ENCODE measurements around the gene PTPRE. TPM values are rescaled to one million over a fixed set of nuclear protein-coding genes. Genes with fewer than 3 reads are reported as not detected.
"Not testable (repeated sequence)": the region's sequence is repeated elsewhere in the genome, so short reads cannot be mapped to it uniquely, and the experiment has no call there.

PTPRE gene
- total and polyA plus RNA-seq, 4 donors = 1.5 to 12.5 (median 3.7) TPM

DNA sequence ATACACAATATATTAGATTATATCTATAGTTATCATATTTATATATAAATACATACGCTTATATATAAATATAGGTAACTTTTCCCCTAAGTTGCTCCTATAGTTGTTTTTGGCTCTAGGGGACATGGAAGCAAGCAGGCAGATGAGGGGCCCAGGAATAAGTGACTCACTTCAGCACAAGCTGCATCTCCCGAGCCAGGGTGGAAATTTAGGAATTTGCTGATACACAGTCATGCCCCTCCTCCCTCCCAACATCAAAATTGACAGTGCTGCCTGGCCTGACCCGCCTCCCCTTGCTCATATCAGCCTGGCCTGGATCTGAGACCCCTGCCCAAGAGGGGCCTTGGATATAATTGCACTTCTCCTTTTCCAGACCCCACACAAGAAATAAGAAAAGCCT lies 185.6 kb downstream of the PTPRE start:
- H3K4me3 ChIP-seq (ENCODE audit: low read depth in 1 of 3, low read length in 3 of 3) = no peak overlapping the region
- WGBS = 96% methylated on average over 3 of the region's 3 CpGs
- H3K4me1 ChIP-seq (ENCODE audit: control insufficient read depth in 4 of 4, insufficient read depth in 4 of 4, low read length in 3 of 4) = no peaks in the 10 kb centered on the region
- TF ChIP-seq YY1 (IDR thresholded peaks at IDR 0.05) (no peak), FOXA1 (IDR thresholded peaks at IDR 0.05) (no peak), ATF3 (IDR thresholded peaks at IDR 0.05) (no peak), RXRA (IDR thresholded peaks at IDR 0.05) (no peak), TAF1 (conservative IDR thresholded peaks at IDR 0.05) (no peak), MAX (IDR thresholded peaks at IDR 0.05) (no peak), EGR1 (IDR thresholded peaks at IDR 0.05; ENCODE audit: low read depth in 2 of 2) (no peak), GABPA (IDR thresholded peaks at IDR 0.05 in 1 of 2, conservative IDR thresholded peaks at IDR 0.05 in 1 of 2) (no peak), SP1 (IDR thresholded peaks at IDR 0.05) (no peak), JUND (IDR thresholded peaks at IDR 0.05) (no peak), FOXA2 (IDR thresholded peaks at IDR 0.05) (no peak), HNF4G (IDR thresholded peaks at IDR 0.05) (no peak), HNF4A (conservative IDR thresholded peaks at IDR 0.05) (no peak), RAD21 (IDR thresholded peaks at IDR 0.05) (no peak)
- TF ChIP-seq, protein P1, sequence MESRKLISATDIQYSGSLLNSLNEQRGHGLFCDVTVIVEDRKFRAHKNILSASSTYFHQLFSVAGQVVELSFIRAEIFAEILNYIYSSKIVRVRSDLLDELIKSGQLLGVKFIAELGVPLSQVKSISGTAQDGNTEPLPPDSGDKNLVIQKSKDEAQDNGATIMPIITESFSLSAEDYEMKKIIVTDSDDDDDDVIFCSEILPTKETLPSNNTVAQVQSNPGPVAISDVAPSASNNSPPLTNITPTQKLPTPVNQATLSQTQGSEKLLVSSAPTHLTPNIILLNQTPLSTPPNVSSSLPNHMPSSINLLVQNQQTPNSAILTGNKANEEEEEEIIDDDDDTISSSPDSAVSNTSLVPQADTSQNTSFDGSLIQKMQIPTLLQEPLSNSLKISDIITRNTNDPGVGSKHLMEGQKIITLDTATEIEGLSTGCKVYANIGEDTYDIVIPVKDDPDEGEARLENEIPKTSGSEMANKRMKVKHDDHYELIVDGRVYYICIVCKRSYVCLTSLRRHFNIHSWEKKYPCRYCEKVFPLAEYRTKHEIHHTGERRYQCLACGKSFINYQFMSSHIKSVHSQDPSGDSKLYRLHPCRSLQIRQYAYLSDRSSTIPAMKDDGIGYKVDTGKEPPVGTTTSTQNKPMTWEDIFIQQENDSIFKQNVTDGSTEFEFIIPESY (IDR thresholded peaks at IDR 0.05) = no peak
- TF ChIP-seq, protein P2, sequence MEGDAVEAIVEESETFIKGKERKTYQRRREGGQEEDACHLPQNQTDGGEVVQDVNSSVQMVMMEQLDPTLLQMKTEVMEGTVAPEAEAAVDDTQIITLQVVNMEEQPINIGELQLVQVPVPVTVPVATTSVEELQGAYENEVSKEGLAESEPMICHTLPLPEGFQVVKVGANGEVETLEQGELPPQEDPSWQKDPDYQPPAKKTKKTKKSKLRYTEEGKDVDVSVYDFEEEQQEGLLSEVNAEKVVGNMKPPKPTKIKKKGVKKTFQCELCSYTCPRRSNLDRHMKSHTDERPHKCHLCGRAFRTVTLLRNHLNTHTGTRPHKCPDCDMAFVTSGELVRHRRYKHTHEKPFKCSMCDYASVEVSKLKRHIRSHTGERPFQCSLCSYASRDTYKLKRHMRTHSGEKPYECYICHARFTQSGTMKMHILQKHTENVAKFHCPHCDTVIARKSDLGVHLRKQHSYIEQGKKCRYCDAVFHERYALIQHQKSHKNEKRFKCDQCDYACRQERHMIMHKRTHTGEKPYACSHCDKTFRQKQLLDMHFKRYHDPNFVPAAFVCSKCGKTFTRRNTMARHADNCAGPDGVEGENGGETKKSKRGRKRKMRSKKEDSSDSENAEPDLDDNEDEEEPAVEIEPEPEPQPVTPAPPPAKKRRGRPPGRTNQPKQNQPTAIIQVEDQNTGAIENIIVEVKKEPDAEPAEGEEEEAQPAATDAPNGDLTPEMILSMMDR (IDR thresholded peaks at IDR 0.05; ENCODE audit: low read depth, low read length, missing input control) = no peak
- TF ChIP-seq, protein P3, sequence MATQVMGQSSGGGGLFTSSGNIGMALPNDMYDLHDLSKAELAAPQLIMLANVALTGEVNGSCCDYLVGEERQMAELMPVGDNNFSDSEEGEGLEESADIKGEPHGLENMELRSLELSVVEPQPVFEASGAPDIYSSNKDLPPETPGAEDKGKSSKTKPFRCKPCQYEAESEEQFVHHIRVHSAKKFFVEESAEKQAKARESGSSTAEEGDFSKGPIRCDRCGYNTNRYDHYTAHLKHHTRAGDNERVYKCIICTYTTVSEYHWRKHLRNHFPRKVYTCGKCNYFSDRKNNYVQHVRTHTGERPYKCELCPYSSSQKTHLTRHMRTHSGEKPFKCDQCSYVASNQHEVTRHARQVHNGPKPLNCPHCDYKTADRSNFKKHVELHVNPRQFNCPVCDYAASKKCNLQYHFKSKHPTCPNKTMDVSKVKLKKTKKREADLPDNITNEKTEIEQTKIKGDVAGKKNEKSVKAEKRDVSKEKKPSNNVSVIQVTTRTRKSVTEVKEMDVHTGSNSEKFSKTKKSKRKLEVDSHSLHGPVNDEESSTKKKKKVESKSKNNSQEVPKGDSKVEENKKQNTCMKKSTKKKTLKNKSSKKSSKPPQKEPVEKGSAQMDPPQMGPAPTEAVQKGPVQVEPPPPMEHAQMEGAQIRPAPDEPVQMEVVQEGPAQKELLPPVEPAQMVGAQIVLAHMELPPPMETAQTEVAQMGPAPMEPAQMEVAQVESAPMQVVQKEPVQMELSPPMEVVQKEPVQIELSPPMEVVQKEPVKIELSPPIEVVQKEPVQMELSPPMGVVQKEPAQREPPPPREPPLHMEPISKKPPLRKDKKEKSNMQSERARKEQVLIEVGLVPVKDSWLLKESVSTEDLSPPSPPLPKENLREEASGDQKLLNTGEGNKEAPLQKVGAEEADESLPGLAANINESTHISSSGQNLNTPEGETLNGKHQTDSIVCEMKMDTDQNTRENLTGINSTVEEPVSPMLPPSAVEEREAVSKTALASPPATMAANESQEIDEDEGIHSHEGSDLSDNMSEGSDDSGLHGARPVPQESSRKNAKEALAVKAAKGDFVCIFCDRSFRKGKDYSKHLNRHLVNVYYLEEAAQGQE (IDR thresholded peaks at IDR 0.05) = no peak
- H3K9me3 ChIP-seq (ENCODE audit: control insufficient read depth in 4 of 4, low read length in 3 of 4) = no peaks in the 10 kb centered on the region
- DNase-seq (ENCODE audit: low spot score) = no peak
- peaks cover 0 to 2% (median 0%) of the 10 kb centered on the region in 4 donors for H3K27me3 ChIP-seq (ENCODE audit: control insufficient read depth in 4 of 4, insufficient read depth in 4 of 4, low read length in 3 of 4)
- no peak overlapping the region for H3K9ac ChIP-seq (ENCODE audit: low read depth in 1 of 2, low read length in 2 of 2)
- H3K36me3 ChIP-seq (ENCODE audit: control insufficient read depth in 4 of 4, insufficient read depth in 3 of 4, low read depth in 1 of 4, low read length in 3 of 4) = no peaks in the 10 kb centered on the region
- no peak overlapping the region for H3K27ac ChIP-seq (ENCODE audit: low read depth in 1 of 2, low read length in 2 of 2)

DNA sequence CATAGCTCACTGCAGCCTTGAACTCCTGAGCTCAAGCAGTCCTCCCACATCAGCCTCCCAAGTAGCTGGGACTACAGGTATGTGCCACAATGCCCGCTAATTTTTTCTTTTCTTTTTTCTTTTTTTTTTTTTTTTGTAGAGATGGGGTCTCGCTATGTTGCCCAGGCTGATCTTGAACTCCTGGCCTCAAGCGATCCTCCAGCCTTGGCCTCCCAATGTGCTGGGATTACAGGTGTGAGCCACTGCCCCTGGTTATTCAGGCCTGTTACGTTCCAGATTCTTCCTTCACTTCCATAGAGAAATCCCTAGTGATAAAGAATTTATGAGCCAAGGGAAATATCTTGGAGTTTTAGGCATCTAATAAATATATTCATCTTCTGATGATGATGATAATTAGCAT lies 187.7 kb downstream of the PTPRE start:
- H3K4me3 ChIP-seq (ENCODE audit: low read depth in 1 of 3, low read length in 3 of 3); H3K36me3 ChIP-seq (ENCODE audit: control insufficient read depth in 4 of 4, insufficient read depth in 3 of 4, low read depth in 1 of 4, low read length in 3 of 4); H3K4me1 ChIP-seq (ENCODE audit: control insufficient read depth in 4 of 4, insufficient read depth in 4 of 4, low read length in 3 of 4); DNase-seq (ENCODE audit: low spot score); H3K9me3 ChIP-seq (ENCODE audit: control insufficient read depth in 4 of 4, low read length in 3 of 4); H3K27ac ChIP-seq (ENCODE audit: low read depth in 1 of 2, low read length in 2 of 2); H3K9ac ChIP-seq (ENCODE audit: low read depth in 1 of 2, low read length in 2 of 2); H3K27me3 ChIP-seq (ENCODE audit: control insufficient read depth in 4 of 4, insufficient read depth in 4 of 4, low read length in 3 of 4): not testable (repeated sequence)
- over 99% methylated on average over 4 of the region's 4 CpGs for WGBS

All from liver (tissue), 9 donors.